OCI-LY1 (cell line): ENCODE measurements around the gene GBA2.

Experiments
- EZH2 ChIP-seq: fragments of 200-600 bp; sonication (generic), shearing (Covaris generic); IDR thresholded peaks from 2 replicates; pipeline ENCODE4 v1.8.0; 2017; ENCODE audit warnings: borderline replicate concordance, mixed run types, mild to moderate bottlenecking, antibody characterized with exemption, low read length, moderate library complexity, mixed read lengths
- TF ChIP-seq, protein P1 (sequence below): fragments of 200-600 bp; sonication (generic), shearing (Covaris generic); IDR thresholded peaks from 2 replicates; pipeline ENCODE4 v1.5.1; 2017; ENCODE audit warnings: mild to moderate bottlenecking, antibody characterized with exemption, low read length, moderate library complexity, mixed read lengths

DNA sequence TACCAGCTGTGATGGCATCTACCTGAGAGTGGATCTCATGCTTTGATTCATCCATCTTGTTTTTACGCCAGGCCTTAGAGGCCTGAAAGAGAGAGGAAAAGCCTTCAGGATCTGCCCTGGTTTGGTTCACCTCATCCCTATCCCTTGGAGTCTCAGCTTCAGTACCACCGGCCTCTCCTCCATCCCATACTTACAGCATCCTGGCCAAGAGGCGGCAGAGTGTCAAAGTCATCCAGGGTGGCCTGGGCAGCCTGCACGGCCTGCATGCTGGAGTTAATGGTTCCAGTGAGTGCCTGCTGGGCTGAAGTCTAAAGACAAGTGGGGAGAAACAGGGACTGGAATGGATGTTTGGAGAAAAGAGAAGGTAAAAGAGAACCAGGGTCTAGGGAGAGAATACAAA is 29.5 kb downstream of the GBA2 start:
- TF ChIP-seq, protein P1, sequence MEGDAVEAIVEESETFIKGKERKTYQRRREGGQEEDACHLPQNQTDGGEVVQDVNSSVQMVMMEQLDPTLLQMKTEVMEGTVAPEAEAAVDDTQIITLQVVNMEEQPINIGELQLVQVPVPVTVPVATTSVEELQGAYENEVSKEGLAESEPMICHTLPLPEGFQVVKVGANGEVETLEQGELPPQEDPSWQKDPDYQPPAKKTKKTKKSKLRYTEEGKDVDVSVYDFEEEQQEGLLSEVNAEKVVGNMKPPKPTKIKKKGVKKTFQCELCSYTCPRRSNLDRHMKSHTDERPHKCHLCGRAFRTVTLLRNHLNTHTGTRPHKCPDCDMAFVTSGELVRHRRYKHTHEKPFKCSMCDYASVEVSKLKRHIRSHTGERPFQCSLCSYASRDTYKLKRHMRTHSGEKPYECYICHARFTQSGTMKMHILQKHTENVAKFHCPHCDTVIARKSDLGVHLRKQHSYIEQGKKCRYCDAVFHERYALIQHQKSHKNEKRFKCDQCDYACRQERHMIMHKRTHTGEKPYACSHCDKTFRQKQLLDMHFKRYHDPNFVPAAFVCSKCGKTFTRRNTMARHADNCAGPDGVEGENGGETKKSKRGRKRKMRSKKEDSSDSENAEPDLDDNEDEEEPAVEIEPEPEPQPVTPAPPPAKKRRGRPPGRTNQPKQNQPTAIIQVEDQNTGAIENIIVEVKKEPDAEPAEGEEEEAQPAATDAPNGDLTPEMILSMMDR = no peak
- TF ChIP-seq EZH2 = no peak
